Raji (cell line): ENCODE data around the gene CDH23.

Experiments
- POLR2A ChIP-seq: IDR thresholded peaks from 2 replicates; pipeline ENCODE4 v1.6.1; 2011; ENCODE audit warnings: low read depth, low read length, control low read depth; ENCODE audit not compliant: insufficient read depth

CDH23 gene

GRCh38 chr10:71797533-71798307 is 401.0 kb downstream of the CDH23 start:
- TF ChIP-seq POLR2A: no peak

- TF ChIP-seq POLR2A: no peak
These were observed 401.5 kb downstream of the CDH23 start for GRCh38 chr10:71798308-71798624.

- no peak for TF ChIP-seq POLR2A
These were observed 402.4 kb downstream of the CDH23 start for GRCh38 chr10:71799112-71799511.

- TF ChIP-seq POLR2A: no peak
These were observed 403.1 kb downstream of the CDH23 start for GRCh38 chr10:71799608-71800453.

GRCh38 chr10:71801361-71801760 is 404.6 kb downstream of the CDH23 start:
- TF ChIP-seq POLR2A: no peak

- TF ChIP-seq POLR2A: no peak
These were observed 405.5 kb downstream of the CDH23 start for GRCh38 chr10:71802235-71802634.

GRCh38 chr10:71802715-71803488 is 406.2 kb downstream of the CDH23 start:
- no peak for TF ChIP-seq POLR2A

GRCh38 chr10:71804077-71804476 is 407.4 kb downstream of the CDH23 start:
- no peak for TF ChIP-seq POLR2A

- TF ChIP-seq POLR2A: no peak
These were observed 409.3 kb downstream of the CDH23 start for GRCh38 chr10:71805776-71806703.

GRCh38 chr10:71806704-71807556 is 410.2 kb downstream of the CDH23 start:
- TF ChIP-seq POLR2A: no peak

GRCh38 chr10:71807557-71808510 is 411.1 kb downstream of the CDH23 start:
- no peak for TF ChIP-seq POLR2A

GRCh38 chr10:71809628-71810027 is 412.9 kb downstream of the CDH23 start:
- no peak for TF ChIP-seq POLR2A

- no peak for TF ChIP-seq POLR2A
These were observed 413.5 kb downstream of the CDH23 start for GRCh38 chr10:71810048-71810750.
